Neural progenitor cell (in vitro differentiated cells): ENCODE measurements around the gene ARL6.

Source experiments
- CTCF ChIP-seq: fragments of 200-600 bp; sonication (generic); IDR thresholded peaks from 2 replicates; pipeline ENCODE4 v1.5.1; 2017; ENCODE audit warnings: antibody characterized with exemption, mild to moderate bottlenecking
- EZH2 ChIP-seq: fragments of 200-600 bp; sonication (generic); IDR thresholded peaks from 2 replicates; pipeline ENCODE4 v1.6.1; 2017; ENCODE audit warnings: antibody characterized with exemption, mild to moderate bottlenecking, moderate library complexity
- EZH2phosphoT487 ChIP-seq: fragments of 200-600 bp; sonication (generic); IDR thresholded peaks from 2 replicates; pipeline ENCODE4 v1.6.1; 2017; ENCODE audit warnings: antibody characterized with exemption

DNA sequence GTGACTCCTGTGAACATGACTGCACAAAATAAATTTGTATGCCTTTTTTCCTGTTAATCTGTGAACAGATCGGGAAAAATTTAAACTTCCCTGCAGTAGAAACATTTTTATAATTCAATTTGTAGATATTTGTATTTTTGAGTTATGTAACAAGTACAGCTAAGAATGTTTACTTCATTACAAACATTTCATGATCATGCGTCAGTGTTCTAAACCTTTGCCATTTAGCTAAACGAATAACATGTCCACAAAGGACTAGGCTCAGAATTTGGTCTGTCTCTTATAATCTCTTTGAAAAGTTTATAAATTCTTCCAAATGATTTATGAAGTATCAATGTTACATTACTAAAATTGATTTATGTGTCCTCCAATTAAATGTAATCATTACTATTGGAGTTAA is 39.9 kb downstream of the ARL6 start:
- TF ChIP-seq CTCF (no peak), EZH2phosphoT487 (no peak), EZH2 (no peak)
